ENCODE measurements around the gene ZNF524. TPM values are rescaled to one million over a fixed set of nuclear protein-coding genes. Genes with fewer than 3 reads are reported as not detected.

Gene ZNF524
- total RNA-seq, 1 experiment from 2014 or later = 5.5 TPM

GRCh38 chr19:55640043-55640576 is 40.0 kb downstream of the ZNF524 start (continued):
- TF ChIP-seq ATF3 (CRISPR knock-in tag; conservative IDR thresholded peaks at IDR 0.05) (no peak), ARID4B (CRISPR knock-in tag; IDR thresholded peaks at IDR 0.05; ENCODE audit: borderline replicate concordance) (peak; percentile 97), GABPB1 (CRISPR knock-in tag; IDR thresholded peaks at IDR 0.05) (no peak), NFE2L1 (CRISPR knock-in tag; IDR thresholded peaks at IDR 0.05) (peak; percentile 95), FOXP4 (CRISPR knock-in tag; IDR thresholded peaks at IDR 0.05) (peak; percentile 98), TEAD1 (CRISPR knock-in tag; IDR thresholded peaks at IDR 0.05) (peak; percentile 96), RELA (CRISPR knock-in tag; IDR thresholded peaks at IDR 0.05; ENCODE audit: borderline replicate concordance) (peak; percentile 93), ZNF671 (CRISPR knock-in tag; IDR thresholded peaks at IDR 0.05) (no peak), MXD4 (CRISPR knock-in tag; IDR thresholded peaks at IDR 0.05; ENCODE audit: borderline replicate concordance) (no peak), HMGXB4 (CRISPR knock-in tag; IDR thresholded peaks at IDR 0.05) (peak; percentile 44), AR (CRISPR knock-in tag; IDR thresholded peaks at IDR 0.05) (no peak), ATF2 (CRISPR knock-in tag; IDR thresholded peaks at IDR 0.05; ENCODE audit: borderline replicate concordance, low read depth) (peak; percentile 89; the same call in 1 of the 2 replicates), PREB (CRISPR knock-in tag; IDR thresholded peaks at IDR 0.05; ENCODE audit: borderline replicate concordance) (no peak), MYBL2 (CRISPR knock-in tag; IDR thresholded peaks at IDR 0.05) (peak; percentile 67; the same call in 1 of the 2 replicates), E2F1 (CRISPR knock-in tag; IDR thresholded peaks at IDR 0.05) (peak; percentile 92), TEAD4 (CRISPR knock-in tag; IDR thresholded peaks at IDR 0.05) (peak; percentile 94), ZNF423 (CRISPR knock-in tag; IDR thresholded peaks at IDR 0.05) (no peak), CTCF (IDR thresholded peaks at IDR 0.05) (no peak)

Measured in WTC11 (cell line).